Colonic mucosa (tissue), 4 donors: Measurements from ENCODE around the gene HYI. TPM values are rescaled to one million over a fixed set of nuclear protein-coding genes. Genes with fewer than 3 reads are reported as not detected.

Source experiments
- DNase-seq: peaks from one replicate; pipeline ENCODE4 v3.0.0-alpha.2; 2020
- H3K27ac ChIP-seq: fragments of 200-600 bp; one replicate; pipeline ENCODE4 v1.8.0; 2021
- H3K27me3 ChIP-seq: fragments of 200-600 bp; one replicate; pipeline ENCODE4 v1.8.0; 2021
- H3K36me3 ChIP-seq: fragments of 200-600 bp; one replicate; pipeline ENCODE4 v1.8.0; 2021
- H3K4me1 ChIP-seq: fragments of 200-600 bp; one replicate; pipeline ENCODE4 v1.8.0; 2021; ENCODE audit warnings: mild to moderate bottlenecking
- H3K4me3 ChIP-seq: fragments of 200-600 bp; one replicate; pipeline ENCODE4 v1.8.0; 2021
- H3K9ac ChIP-seq, 2 donors: one replicate each; pipeline ENCODE4 v1.7.0; 2013; ENCODE audit warnings: control low read depth in 2 of 2, low read depth in 2 of 2, low read length in 2 of 2
- H3K9me3 ChIP-seq: fragments of 200-600 bp; one replicate; pipeline ENCODE4 v1.8.0; 2021
- intact Hi-C: fragments of 100-400 bp; cut with DNase I; formaldehyde crosslinking; loops from one replicate; pipeline ENCODE4 v1.14.1; 2022
- total RNA-seq, 2 donors: library from RNA; stranded (reverse); fragmentation: NEBNext Ultra II Directional in 1 of 2; extraction: Animal tissue kit (Norgen Biotek cat#: 25700) in 1 of 2; gene quantifications; one replicate each; pipeline ENCODE4 v1.2.1, GENCODE V29; 2021
- TF ChIP-seq, protein P1 (sequence below): fragments of 200-600 bp; IDR thresholded peaks from one replicate; pipeline ENCODE4 v1.8.0; 2022; ENCODE audit warnings: antibody characterized with exemption, mild to moderate bottlenecking
- donor health status: healthy.
- donor health status: DM: no; HTN: no; CAD: no.
- donor health status: DM: no; HTN: no; CAD: no.

The HYI gene
- total RNA-seq, 2 donors from 2014 or later, result 50.8 to 55.6 TPM

DNA sequence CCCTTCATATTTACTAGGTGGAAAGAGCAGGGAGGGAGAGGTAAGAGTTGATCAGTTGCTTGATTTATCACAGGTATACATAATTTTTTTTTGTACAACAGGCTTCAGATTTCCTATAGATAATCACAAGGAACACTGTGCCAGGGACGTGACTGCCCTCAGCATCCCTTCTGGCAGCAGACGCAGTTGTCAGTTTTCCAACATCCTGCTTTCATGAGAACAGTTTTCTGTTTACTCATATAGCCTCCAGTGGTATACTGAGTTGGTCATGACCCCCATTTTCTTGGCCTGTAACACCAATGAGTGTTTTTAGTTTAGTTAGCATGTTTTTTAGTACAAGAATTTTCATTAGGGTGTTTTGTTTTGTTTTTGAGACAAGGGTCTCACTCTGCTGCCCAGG, 39.1 kb upstream of the HYI start:
- Histone ChIP-seq H3K4me1 (no peaks in the 10 kb centered on the region), H3K4me3 (no peak overlapping the region), H3K27me3 (no peaks in the 10 kb centered on the region), H3K27ac (no peak overlapping the region), H3K9ac (no peak overlapping the region), H3K36me3 (no peaks in the 10 kb centered on the region), H3K9me3 (no peaks in the 10 kb centered on the region)
- intact Hi-C loops, result no loop called here
- DNase-seq, result no peak
- TF ChIP-seq, protein P1, sequence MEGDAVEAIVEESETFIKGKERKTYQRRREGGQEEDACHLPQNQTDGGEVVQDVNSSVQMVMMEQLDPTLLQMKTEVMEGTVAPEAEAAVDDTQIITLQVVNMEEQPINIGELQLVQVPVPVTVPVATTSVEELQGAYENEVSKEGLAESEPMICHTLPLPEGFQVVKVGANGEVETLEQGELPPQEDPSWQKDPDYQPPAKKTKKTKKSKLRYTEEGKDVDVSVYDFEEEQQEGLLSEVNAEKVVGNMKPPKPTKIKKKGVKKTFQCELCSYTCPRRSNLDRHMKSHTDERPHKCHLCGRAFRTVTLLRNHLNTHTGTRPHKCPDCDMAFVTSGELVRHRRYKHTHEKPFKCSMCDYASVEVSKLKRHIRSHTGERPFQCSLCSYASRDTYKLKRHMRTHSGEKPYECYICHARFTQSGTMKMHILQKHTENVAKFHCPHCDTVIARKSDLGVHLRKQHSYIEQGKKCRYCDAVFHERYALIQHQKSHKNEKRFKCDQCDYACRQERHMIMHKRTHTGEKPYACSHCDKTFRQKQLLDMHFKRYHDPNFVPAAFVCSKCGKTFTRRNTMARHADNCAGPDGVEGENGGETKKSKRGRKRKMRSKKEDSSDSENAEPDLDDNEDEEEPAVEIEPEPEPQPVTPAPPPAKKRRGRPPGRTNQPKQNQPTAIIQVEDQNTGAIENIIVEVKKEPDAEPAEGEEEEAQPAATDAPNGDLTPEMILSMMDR, result no peak

DNA sequence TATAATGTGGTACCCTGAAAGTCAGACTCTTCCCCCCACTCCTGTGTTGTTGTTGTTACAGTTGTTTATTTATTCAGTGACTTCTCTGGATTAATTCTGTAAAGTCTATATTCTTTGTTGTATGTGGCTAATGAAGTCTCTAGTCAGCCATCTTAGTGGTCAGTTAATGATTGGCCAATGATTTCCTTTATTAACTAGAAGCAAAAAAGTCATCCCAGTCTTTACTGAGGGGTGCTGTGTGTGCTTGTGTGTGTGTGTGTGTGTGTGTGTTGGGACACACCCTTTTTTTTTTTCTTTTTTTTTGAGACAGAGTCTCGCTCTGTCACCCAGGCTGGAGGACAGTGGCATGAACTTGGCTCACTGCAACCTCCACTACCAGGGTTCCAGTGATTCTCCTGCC, 37.3 kb upstream of the HYI start:
- H3K9ac ChIP-seq, result no peak overlapping the region
- no peaks in the 10 kb centered on the region for H3K36me3 ChIP-seq
- H3K27ac ChIP-seq, result no peak overlapping the region
- H3K4me3 ChIP-seq, result no peak overlapping the region
- TF ChIP-seq, protein P1, result no peak
- no peaks in the 10 kb centered on the region for H3K9me3 ChIP-seq
- no peak for DNase-seq
- no peaks in the 10 kb centered on the region for H3K27me3 ChIP-seq
- intact Hi-C loops, result no loop called here
- H3K4me1 ChIP-seq, result no peaks in the 10 kb centered on the region

- H3K36me3 ChIP-seq, result no peaks in the 10 kb centered on the region
- no peak for DNase-seq
- H3K27me3 ChIP-seq, result no peaks in the 10 kb centered on the region
- no peak overlapping the region for H3K4me3 ChIP-seq
- H3K9ac ChIP-seq, result no peak overlapping the region
- no peaks in the 10 kb centered on the region for H3K9me3 ChIP-seq
- no peak overlapping the region for H3K27ac ChIP-seq
- H3K4me1 ChIP-seq, result no peaks in the 10 kb centered on the region
- intact Hi-C loops, result no loop called here
- TF ChIP-seq, protein P1, result no peak
Measured at GRCh38 chr1:43488165-43488564, 34.4 kb upstream of the HYI start.

GRCh38 chr1:43484367-43484766, 30.6 kb upstream of the HYI start:
- no peak for DNase-seq
- H3K27me3 ChIP-seq, result no peaks in the 10 kb centered on the region
- H3K4me1 ChIP-seq, result no peaks in the 10 kb centered on the region
- no peak overlapping the region for H3K27ac ChIP-seq
- H3K4me3 ChIP-seq, result no peak overlapping the region
- intact Hi-C loops, result no loop called here
- H3K36me3 ChIP-seq, result no peaks in the 10 kb centered on the region
- H3K9me3 ChIP-seq, result no peaks in the 10 kb centered on the region
- TF ChIP-seq, protein P1, result no peak
- H3K9ac ChIP-seq, result no peak overlapping the region

DNA sequence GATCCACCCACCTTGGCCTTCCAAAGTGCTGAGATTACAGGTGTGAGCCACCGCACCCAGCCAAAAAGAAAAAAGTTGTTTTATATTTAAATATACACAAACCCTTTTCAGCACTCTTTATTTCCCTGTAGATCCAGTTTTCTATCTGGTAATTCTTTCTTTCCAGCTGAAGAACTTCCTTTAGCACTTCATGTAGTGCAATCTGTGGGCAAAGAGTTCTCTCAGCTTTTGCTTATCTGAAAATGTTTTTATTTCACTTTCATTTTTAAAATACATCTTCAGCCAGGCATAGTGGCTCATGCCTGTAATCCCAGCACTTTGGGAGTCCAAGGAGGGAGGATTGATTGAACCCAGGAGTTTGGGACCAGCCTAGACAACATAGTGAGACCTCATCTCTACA, 28.5 kb upstream of the HYI start:
- H3K4me3 ChIP-seq, result no peak overlapping the region
- TF ChIP-seq, protein P1, result no peak
- intact Hi-C loops, result no loop called here
- no peaks in the 10 kb centered on the region for H3K36me3 ChIP-seq
- no peaks in the 10 kb centered on the region for H3K4me1 ChIP-seq
- H3K27ac ChIP-seq, result peak overlapping the region; percentile 60
- no peak for DNase-seq
- no peaks in the 10 kb centered on the region for H3K9me3 ChIP-seq
- H3K27me3 ChIP-seq, result no peaks in the 10 kb centered on the region
- no peak overlapping the region for H3K9ac ChIP-seq

- no peak overlapping the region for H3K27ac ChIP-seq
- no peaks in the 10 kb centered on the region for H3K27me3 ChIP-seq
- TF ChIP-seq, protein P1, result no peak
- no peak overlapping the region for H3K9ac ChIP-seq
- no peak for DNase-seq
- H3K4me3 ChIP-seq, result no peak overlapping the region
- H3K9me3 ChIP-seq, result no peaks in the 10 kb centered on the region
- H3K4me1 ChIP-seq, result no peaks in the 10 kb centered on the region
- intact Hi-C loops, result no loop called here
- H3K36me3 ChIP-seq, result no peaks in the 10 kb centered on the region
Measured at GRCh38 chr1:43481491-43481890, 27.8 kb upstream of the HYI start.
